ENCODE results near the gene RHBG. TPM values are rescaled to one million over a fixed set of nuclear protein-coding genes. Genes with fewer than 3 reads are reported as not detected.
"Not testable (repeated sequence)": the region's sequence is repeated elsewhere in the genome, so short reads cannot be mapped to it uniquely, and the experiment has no call there.

The RHBG gene
- total and polyA plus RNA-seq, 11 donors, result 0.29 TPM; not detected in 10

GRCh38 chr1:156346636-156347035 is 22.4 kb upstream of the RHBG start:
- no peaks in the 10 kb centered on the region for H3K4me1 ChIP-seq
- H3K36me3 ChIP-seq, result no peaks in the 10 kb centered on the region

GRCh38 chr1:156347331-156347730 is 21.7 kb upstream of the RHBG start:
- Histone ChIP-seq H3K9me3 (no peaks in the 10 kb centered on the region), H3K4me1 (no peaks in the 10 kb centered on the region), H3K27ac (no peak overlapping the region), H3K4me3 (no peak overlapping the region), H3K27me3 (peaks cover 0 to 16% (median 0%) of the 10 kb centered on the region in 9 donors), H3K36me3 (no peaks in the 10 kb centered on the region)
- intact Hi-C loops (cut with DNase I), result no loop called here
- TF ChIP-seq POLR2A (IDR thresholded peaks at IDR 0.05), result no peak
- TF ChIP-seq CTCF (IDR thresholded peaks at IDR 0.05), result no peak
- DNase-seq, result no peak
- WGBS, 4 donors, result 58 to 74% (median 65%) methylated on average over 4 of the region's 4 CpGs
- no peak for ATAC-seq

More at GRCh38 chr1:156346636-156347035, 22.4 kb upstream of the RHBG start:
- no peak overlapping the region for H3K27ac ChIP-seq
- TF ChIP-seq CTCF (IDR thresholded peaks at IDR 0.05), result no peak
- TF ChIP-seq POLR2A (IDR thresholded peaks at IDR 0.05), result no peak
- intact Hi-C loops (cut with DNase I), result no loop called here
- H3K27me3 ChIP-seq, result peaks cover 0 to 16% (median 0%) of the 10 kb centered on the region in 9 donors
- WGBS, 4 donors, result 55 to 69% (median 62%) methylated on average over 2 of the region's 2 CpGs
- DNase-seq (no peak), ATAC-seq (no peak)
- no peak overlapping the region for H3K4me3 ChIP-seq
- no peaks in the 10 kb centered on the region for H3K9me3 ChIP-seq

GRCh38 chr1:156352481-156352880 is 16.5 kb upstream of the RHBG start:
- not testable (repeated sequence) for H3K36me3 ChIP-seq, DNase-seq, ATAC-seq, H3K4me3 ChIP-seq, H3K4me1 ChIP-seq, H3K9me3 ChIP-seq, H3K27ac ChIP-seq
- H3K27me3 ChIP-seq, result peaks cover 0 to 24% (median 18%) of the 10 kb centered on the region in 9 donors
- 91 to 93% (median 92%) methylated on average over 13 of the region's 13 CpGs for WGBS, 4 donors
- intact Hi-C loops (cut with DNase I), result loop anchor here in 1 of 10 donors (10.0 kb wide), 1 partner anchor 92 kb away; no protein-coding TSS in a partner anchor

- TF ChIP-seq CTCF (IDR thresholded peaks at IDR 0.05) (no peak), POLR2A (IDR thresholded peaks at IDR 0.05) (no peak)
- intact Hi-C loops (cut with DNase I), result loop anchor here in 1 of 10 donors (10.0 kb wide), 1 partner anchor 88 kb away; no protein-coding TSS in a partner anchor
- WGBS, 4 donors, result 46 to 55% (median 53%) methylated on average over 6 of the region's 6 CpGs
- H3K27ac ChIP-seq, result no peak overlapping the region
- H3K9me3 ChIP-seq, result no peaks in the 10 kb centered on the region
- peaks cover 0 to 6% (median 0%) of the 10 kb centered on the region in 12 donors for H3K4me1 ChIP-seq
- H3K4me3 ChIP-seq, result peak overlapping the region in 1 of 12 donors; percentile 14
- peaks cover 0 to 38% (median 21%) of the 10 kb centered on the region in 9 donors for H3K27me3 ChIP-seq
- DNase-seq (no peak), ATAC-seq (no peak)
- no peaks in the 10 kb centered on the region for H3K36me3 ChIP-seq
These were observed 12.6 kb upstream of the RHBG start for GRCh38 chr1:156356262-156356874.
